H9 (cell line): Measurements from ENCODE around the gene CYP27C1. TPM values are rescaled to one million over a fixed set of nuclear protein-coding genes. Genes with fewer than 3 reads are reported as not detected.

ENCODE experiments used
- DNase-seq: peaks from one replicate; pipeline ENCODE4 v3.0.0-alpha.2; 2017
- H2AFZ ChIP-seq: one replicate; pipeline ENCODE4 v1.6.1; 2013; ENCODE audit warnings: mild to moderate bottlenecking, low read length, control low read depth, moderate library complexity
- H2AK5ac ChIP-seq: 2 replicates; pipeline ENCODE4 v1.6.1; 2013; ENCODE audit warnings: low read length, control low read depth, mixed read lengths; ENCODE audit not compliant: insufficient read length
- H2BK120ac ChIP-seq: one replicate; pipeline ENCODE4 v1.6.1; 2013; ENCODE audit warnings: low read depth, mild to moderate bottlenecking, low read length, control low read depth, inconsistent platforms; ENCODE audit not compliant: poor library complexity, severe bottlenecking
- H2BK12ac ChIP-seq: 2 replicates; pipeline ENCODE4 v1.6.1; 2013; ENCODE audit warnings: low read length, control low read depth, mixed read lengths, low read depth; ENCODE audit not compliant: insufficient read length
- H2BK15ac ChIP-seq: 2 replicates; pipeline ENCODE4 v1.6.1; 2013; ENCODE audit warnings: low read depth, low read length, control low read depth
- H2BK20ac ChIP-seq: one replicate; pipeline ENCODE4 v1.6.1; 2013; ENCODE audit warnings: low read depth, mild to moderate bottlenecking, low read length, control low read depth, inconsistent platforms; ENCODE audit not compliant: poor library complexity, severe bottlenecking
- H2BK5ac ChIP-seq: 2 replicates; pipeline ENCODE4 v1.6.1; 2013; ENCODE audit warnings: low read length, control low read depth, mixed read lengths; ENCODE audit not compliant: insufficient read length
- H3K14ac ChIP-seq: 2 replicates; pipeline ENCODE4 v1.6.1; 2013; ENCODE audit warnings: low read length, control low read depth; ENCODE audit not compliant: insufficient read depth
- H3K18ac ChIP-seq: 2 replicates; pipeline ENCODE4 v1.6.1; 2013; ENCODE audit warnings: low read depth, mild to moderate bottlenecking, mixed read lengths, low read length, control low read depth; ENCODE audit not compliant: insufficient read length
- H3K23ac ChIP-seq: 2 replicates; pipeline ENCODE4 v1.6.1; 2013; ENCODE audit warnings: low read length, control low read depth, mixed read lengths, low read depth; ENCODE audit not compliant: insufficient read length
- H3K23me2 ChIP-seq: 2 replicates; pipeline ENCODE4 v1.6.1; 2013; ENCODE audit warnings: low read depth, mild to moderate bottlenecking, mixed read lengths, low read length, control low read depth; ENCODE audit not compliant: insufficient read length, poor library complexity, severe bottlenecking
- H3K27ac ChIP-seq: 2 replicates; pipeline ENCODE4 v1.5.1; 2013; ENCODE audit warnings: low read length, control low read depth, mixed read lengths, low read depth; ENCODE audit not compliant: insufficient read length
- H3K27me3 ChIP-seq: 2 replicates; pipeline ENCODE4 v1.6.1; 2013; ENCODE audit warnings: low read length, control low read depth, inconsistent platforms; ENCODE audit not compliant: insufficient read depth
- H3K4ac ChIP-seq: 2 replicates; pipeline ENCODE4 v1.6.1; 2013; ENCODE audit warnings: low read depth, mild to moderate bottlenecking, control low read depth, inconsistent platforms, low read length, moderate library complexity
- H3K4me1 ChIP-seq: 2 replicates; pipeline ENCODE4 v1.6.1; 2013; ENCODE audit warnings: low read length, control low read depth, inconsistent platforms; ENCODE audit not compliant: insufficient read depth
- H3K4me2 ChIP-seq: 2 replicates; pipeline ENCODE4 v1.6.1; 2013; ENCODE audit warnings: low read length, control low read depth, mixed read lengths; ENCODE audit not compliant: insufficient read length, insufficient read depth
- H3K56ac ChIP-seq: 2 replicates; pipeline ENCODE4 v1.6.1; 2013; ENCODE audit warnings: low read depth, mild to moderate bottlenecking, mixed read lengths, low read length, control low read depth; ENCODE audit not compliant: insufficient read length
- H3K79me1 ChIP-seq: 2 replicates; pipeline ENCODE4 v1.6.1; 2013; ENCODE audit warnings: low read depth, mild to moderate bottlenecking, moderate library complexity, low read length, control low read depth, inconsistent platforms; ENCODE audit not compliant: insufficient read depth, poor library complexity, severe bottlenecking
- H3K79me2 ChIP-seq: 2 replicates; pipeline ENCODE4 v1.6.1; 2013; ENCODE audit warnings: low read length, control low read depth, inconsistent platforms; ENCODE audit not compliant: insufficient read depth
- H3K9ac ChIP-seq: 2 replicates; pipeline ENCODE4 v1.6.1; 2013; ENCODE audit warnings: low read length, control low read depth, mixed read lengths; ENCODE audit not compliant: insufficient read length; ENCODE audit errors: extremely low read depth
- H3K9me3 ChIP-seq: one replicate; pipeline ENCODE4 v1.6.1; 2013; ENCODE audit warnings: low read depth, low read length, inconsistent platforms; ENCODE audit not compliant: control insufficient read depth
- H3T11ph ChIP-seq: one replicate; pipeline ENCODE4 v1.6.1; 2013; ENCODE audit warnings: mild to moderate bottlenecking, low read length, control low read depth, inconsistent platforms
- H4K20me1 ChIP-seq: one replicate; pipeline ENCODE4 v1.6.1; 2013; ENCODE audit not compliant: control insufficient read depth, insufficient read length, insufficient read depth
- H4K5ac ChIP-seq: 2 replicates; pipeline ENCODE4 v1.6.1; 2013; ENCODE audit warnings: low read depth, mild to moderate bottlenecking, mixed read lengths, low read length, control low read depth; ENCODE audit not compliant: insufficient read length
- H4K8ac ChIP-seq: replicated peaks from 2 replicates; pipeline ENCODE4 v1.6.1; 2013; ENCODE audit warnings: low read length, control low read depth, mixed read lengths, low read depth; ENCODE audit not compliant: insufficient read length
- H4K91ac ChIP-seq: 2 replicates; pipeline ENCODE4 v1.6.1; 2013; ENCODE audit warnings: low read depth, mild to moderate bottlenecking, moderate library complexity, mixed read lengths, low read length, control low read depth; ENCODE audit not compliant: insufficient read length
- H3K27ac Mint-ChIP-seq, 3 experiments: 2 replicates in 2 of 3; 3 replicates in 1 of 3; pipeline ENCODE4 v1.8.0; 2020 to 2021; ENCODE audit warnings: mixed read lengths in 3 of 3, mild to moderate bottlenecking in 1 of 3, moderate library complexity in 1 of 3
- H3K27me3 Mint-ChIP-seq: 2 replicates; pipeline ENCODE4 v1.8.0; 2021; ENCODE audit warnings: low read depth, mild to moderate bottlenecking, moderate library complexity, mixed read lengths
- H3K36me3 Mint-ChIP-seq, 3 experiments: 2 replicates in 2 of 3; 3 replicates in 1 of 3; pipeline ENCODE4 v1.8.0; 2020 to 2021; ENCODE audit warnings: low read depth in 3 of 3, mixed read lengths in 3 of 3; ENCODE audit not compliant: insufficient read depth in 1 of 3
- H3K4me1 Mint-ChIP-seq, 2 experiments: 2 replicates each; pipeline ENCODE4 v1.8.0; 2020; ENCODE audit warnings: mixed read lengths in 2 of 2
- H3K4me3 Mint-ChIP-seq, 2 experiments: 2 replicates in 1 of 2; 3 replicates in 1 of 2; pipeline ENCODE4 v1.8.0; 2020 to 2021; ENCODE audit warnings: mild to moderate bottlenecking in 2 of 2, mixed read lengths in 2 of 2, moderate library complexity in 1 of 2
- H3K9me3 Mint-ChIP-seq, 2 experiments: 2 replicates in 1 of 2; 3 replicates in 1 of 2; pipeline ENCODE4 v1.8.0; 2020; ENCODE audit warnings: mild to moderate bottlenecking in 2 of 2, mixed read lengths in 2 of 2, moderate library complexity in 1 of 2
- CTCF ChIP-seq: fragments of 200-600 bp; sonication (generic); conservative IDR thresholded peaks from 3 replicates; pipeline ENCODE4 v1.8.0; 2021; ENCODE audit warnings: antibody characterized with exemption, mild to moderate bottlenecking
- WGBS: extraction: QIAGEN DNeasy Blood & Tissue Kit; methylation state at CpG from one replicate; pipeline ENCODE4 v1.1.7; 2013; ENCODE audit warnings: missing lambda C conversion rate, low lambda C conversion rate, mixed read lengths; ENCODE audit not compliant: insufficient read length; ENCODE audit errors: extremely low coverage; 5-methylcytosine and 5-hydroxymethylcytosine counted together
- total RNA-seq: library from RNA; stranded (reverse); gene quantifications from 2 replicates; pipeline ENCODE4 v1.2.1, GENCODE V29; 2021

CYP27C1 gene
- total RNA-seq, 1 experiment from 2014 or later = 2.3 TPM

- H3K27me3 Mint-ChIP-seq = peaks cover 7% of the 10 kb centered on the region; the same call in 1 of the 2 replicates
- H3K4me1 Mint-ChIP-seq = peaks cover 36 to 40% of the 10 kb centered on the region in 2 experiments
- Histone ChIP-seq H3K23ac (no peak overlapping the region), H3T11ph (no peak overlapping the region), H3K14ac (no peak overlapping the region), H2BK20ac (no peak overlapping the region), H4K91ac (no peak overlapping the region), H3K27me3 (no peaks in the 10 kb centered on the region), H3K18ac (no peak overlapping the region), H2BK5ac (no peak overlapping the region), H3K56ac (no peak overlapping the region), H3K9ac (no peak overlapping the region), H4K8ac (no peak overlapping the region), H3K4ac (no peak overlapping the region), H3K79me2 (no peaks in the 10 kb centered on the region), H3K79me1 (no peaks in the 10 kb centered on the region), H2AFZ (no peak overlapping the region), H2BK15ac (no peak overlapping the region), H3K9me3 (no peaks in the 10 kb centered on the region), H3K27ac (no peak overlapping the region), H2BK12ac (no peak overlapping the region), H4K20me1 (no peaks in the 10 kb centered on the region), H3K4me1 (peaks cover 10% of the 10 kb centered on the region), H2BK120ac (no peak overlapping the region), H2AK5ac (no peak overlapping the region), H3K23me2 (no peaks in the 10 kb centered on the region), H3K4me2 (no peak overlapping the region), H4K5ac (no peak overlapping the region)
- no CpG with 5 or more reads among the region's 3 CpGs for WGBS
- H3K4me3 Mint-ChIP-seq = no peak overlapping the region
- peaks cover 17% of the 10 kb centered on the region in 2 experiments for H3K9me3 Mint-ChIP-seq
- no peak for DNase-seq
- TF ChIP-seq CTCF = no peak
- H3K27ac Mint-ChIP-seq = peak overlapping the region in 1 of 3 experiments; percentile 73; a peak in 2 of 7 replicates
- H3K36me3 Mint-ChIP-seq = peaks cover 2 to 13% (median 11%) of the 10 kb centered on the region in 3 experiments; a peak in 6 of 7 replicates
Observed at GRCh38 chr2:127183771-127184170, 36.3 kb downstream of the CYP27C1 start.
